HEK293 (cell line): ENCODE measurements around the gene DNAH6.

Experiments
- CTCF ChIA-PET: fragments of 350-600 bp; formaldehyde crosslinking; extraction: SDS; loops from one replicate; lab custom pipeline; 2021; ENCODE audit warnings: antibody characterized with exemption; lab: Yijun Ruan, JAX
- POLR2A ChIA-PET: fragments of 300-600 bp; formaldehyde crosslinking; extraction: SDS; loops from one replicate; lab custom pipeline; 2020; ENCODE audit warnings: antibody characterized with exemption, inconsistent platforms; lab: Yijun Ruan, JAX
- H3K27ac ChIP-seq: fragments of 200-500 bp; sonication (Bioruptor generic); 2 replicates; pipeline ENCODE4 v1.5.1; 2014; ENCODE audit warnings: low read depth, low read length, control low read depth, inconsistent platforms; ENCODE audit errors: extremely low read depth
- H3K36me3 ChIP-seq, 2 experiments: fragments of 200-500 bp in 1 of 2; sonication (Bioruptor generic) in 1 of 2; 1 replicate in 1 of 2; 2 replicates in 1 of 2; pipeline ENCODE4 v1.5.1; 2014 to 2017; ENCODE audit warnings: inconsistent platforms in 2 of 2, low read length in 2 of 2; ENCODE audit not compliant: control insufficient read depth in 2 of 2, insufficient read depth in 1 of 2
- H3K4me1 ChIP-seq: fragments of 200-500 bp; sonication (Bioruptor generic); 2 replicates; pipeline ENCODE4 v1.5.1; 2014; ENCODE audit warnings: mild to moderate bottlenecking, low read length, inconsistent platforms; ENCODE audit not compliant: control insufficient read depth, insufficient read depth
- H3K4me3 ChIP-seq: 2 replicates; pipeline ENCODE4 v1.5.1; 2011; ENCODE audit warnings: low read depth, mild to moderate bottlenecking, control low read depth, low read length, moderate library complexity
- H3K9me3 ChIP-seq: fragments of 200-500 bp; sonication (Bioruptor generic); 2 replicates; pipeline ENCODE4 v1.5.1; 2014; ENCODE audit warnings: low read depth, low read length, inconsistent platforms; ENCODE audit not compliant: control insufficient read depth, insufficient read depth
- BCL11A ChIP-seq: fragments of 450-650 bp; formaldehyde crosslinking; IDR thresholded peaks from 2 replicates; pipeline ENCODE4 v1.5.1; 2016; ENCODE audit warnings: low read depth, missing biosample characterization, missing genetic modification characterization
- KLF9 ChIP-seq: fragments of 450-650 bp; formaldehyde crosslinking; IDR thresholded peaks from 2 replicates; pipeline ENCODE4 v1.5.1; 2016; ENCODE audit warnings: missing biosample characterization, missing genetic modification characterization, low read depth
- REPIN1 ChIP-seq: fragments of 450-650 bp; formaldehyde crosslinking; IDR thresholded peaks from 2 replicates; pipeline ENCODE4 v1.5.1; 2017; ENCODE audit warnings: missing biosample characterization, missing genetic modification characterization, low read depth
- TSHZ1 ChIP-seq: fragments of 450-650 bp; formaldehyde crosslinking; IDR thresholded peaks from 2 replicates; pipeline ENCODE4 v1.5.1; 2016; ENCODE audit warnings: missing biosample characterization, missing genetic modification characterization, borderline replicate concordance
- YY1 ChIP-seq: fragments of 450-650 bp; formaldehyde crosslinking; IDR thresholded peaks from 2 replicates; pipeline ENCODE4 v1.5.1; 2018; ENCODE audit warnings: missing biosample characterization, missing genetic modification characterization
- ZBTB20 ChIP-seq: fragments of 450-650 bp; formaldehyde crosslinking; IDR thresholded peaks from 2 replicates; pipeline ENCODE4 v1.5.1; 2016; ENCODE audit warnings: missing biosample characterization, missing genetic modification characterization
- ZBTB8A ChIP-seq: fragments of 450-650 bp; formaldehyde crosslinking; IDR thresholded peaks from 2 replicates; pipeline ENCODE4 v1.5.1; 2016; ENCODE audit warnings: missing biosample characterization, missing genetic modification characterization
- ZFP37 ChIP-seq: fragments of 450-650 bp; formaldehyde crosslinking; IDR thresholded peaks from 2 replicates; pipeline ENCODE4 v1.5.1; 2016; ENCODE audit warnings: missing biosample characterization, missing genetic modification characterization
- ZNF214 ChIP-seq: fragments of 450-650 bp; formaldehyde crosslinking; IDR thresholded peaks from 2 replicates; pipeline ENCODE4 v1.5.1; 2017; ENCODE audit warnings: missing biosample characterization, mild to moderate bottlenecking, missing genetic modification characterization, borderline replicate concordance
- ZNF239 ChIP-seq: fragments of 450-650 bp; formaldehyde crosslinking; IDR thresholded peaks from 2 replicates; pipeline ENCODE4 v1.5.1; 2016; ENCODE audit warnings: missing biosample characterization, missing genetic modification characterization
- ZNF274 ChIP-seq, 2 experiments: fragments of 200-500 bp in 1 of 2; fragments of 450-650 bp in 1 of 2; sonication (Bioruptor generic) in 1 of 2; formaldehyde crosslinking in 1 of 2; IDR thresholded peaks; 2 replicates each; pipeline versions ENCODE4 v1.5.1 to v1.6.1; 2014 to 2016; ENCODE audit warnings: borderline replicate concordance in 1 of 2, inconsistent platforms in 1 of 2, low read length in 1 of 2, missing biosample characterization in 1 of 2, missing genetic modification characterization in 1 of 2
- ZNF366 ChIP-seq: fragments of 450-650 bp; formaldehyde crosslinking; conservative IDR thresholded peaks from 2 replicates; pipeline ENCODE4 v1.5.1; 2016; ENCODE audit warnings: missing biosample characterization, missing genetic modification characterization
- ZNF394 ChIP-seq: fragments of 450-650 bp; formaldehyde crosslinking; IDR thresholded peaks from 2 replicates; pipeline ENCODE4 v1.5.1; 2016; ENCODE audit warnings: missing biosample characterization, missing genetic modification characterization, mild to moderate bottlenecking, moderate library complexity, borderline replicate concordance
- ZNF404 ChIP-seq: fragments of 450-650 bp; formaldehyde crosslinking; IDR thresholded peaks from 2 replicates; pipeline ENCODE4 v1.5.1; 2017; ENCODE audit warnings: missing biosample characterization, missing genetic modification characterization
- ZNF558 ChIP-seq: fragments of 450-650 bp; formaldehyde crosslinking; IDR thresholded peaks from 2 replicates; pipeline ENCODE4 v1.5.1; 2016; ENCODE audit warnings: missing biosample characterization, missing genetic modification characterization
- ZNF580 ChIP-seq: fragments of 450-650 bp; formaldehyde crosslinking; IDR thresholded peaks from 2 replicates; pipeline ENCODE4 v1.5.1; 2016; ENCODE audit warnings: missing biosample characterization, missing genetic modification characterization
- ZNF704 ChIP-seq: fragments of 450-650 bp; formaldehyde crosslinking; IDR thresholded peaks from 2 replicates; pipeline ENCODE4 v1.5.1; 2016; ENCODE audit warnings: missing biosample characterization, missing genetic modification characterization
- ZSCAN30 ChIP-seq: fragments of 450-650 bp; IDR thresholded peaks from 2 replicates; pipeline ENCODE4 v1.5.1; 2018; ENCODE audit warnings: missing biosample characterization, mild to moderate bottlenecking, missing genetic modification characterization, moderate library complexity
- ZXDB ChIP-seq: fragments of 450-650 bp; formaldehyde crosslinking; IDR thresholded peaks from 2 replicates; pipeline ENCODE4 v1.5.1; 2016; ENCODE audit warnings: missing biosample characterization, missing genetic modification characterization
- TF ChIP-seq, protein P1 (sequence below): fragments of 450-650 bp; formaldehyde crosslinking; IDR thresholded peaks from 2 replicates; pipeline ENCODE4 v1.5.1; 2016; ENCODE audit warnings: missing biosample characterization, missing genetic modification characterization
- TF ChIP-seq, protein P2 (sequence below): fragments of 450-650 bp; formaldehyde crosslinking; IDR thresholded peaks from 2 replicates; pipeline ENCODE4 v1.5.1; 2016; ENCODE audit warnings: missing biosample characterization, missing genetic modification characterization

The DNAH6 gene

DNA sequence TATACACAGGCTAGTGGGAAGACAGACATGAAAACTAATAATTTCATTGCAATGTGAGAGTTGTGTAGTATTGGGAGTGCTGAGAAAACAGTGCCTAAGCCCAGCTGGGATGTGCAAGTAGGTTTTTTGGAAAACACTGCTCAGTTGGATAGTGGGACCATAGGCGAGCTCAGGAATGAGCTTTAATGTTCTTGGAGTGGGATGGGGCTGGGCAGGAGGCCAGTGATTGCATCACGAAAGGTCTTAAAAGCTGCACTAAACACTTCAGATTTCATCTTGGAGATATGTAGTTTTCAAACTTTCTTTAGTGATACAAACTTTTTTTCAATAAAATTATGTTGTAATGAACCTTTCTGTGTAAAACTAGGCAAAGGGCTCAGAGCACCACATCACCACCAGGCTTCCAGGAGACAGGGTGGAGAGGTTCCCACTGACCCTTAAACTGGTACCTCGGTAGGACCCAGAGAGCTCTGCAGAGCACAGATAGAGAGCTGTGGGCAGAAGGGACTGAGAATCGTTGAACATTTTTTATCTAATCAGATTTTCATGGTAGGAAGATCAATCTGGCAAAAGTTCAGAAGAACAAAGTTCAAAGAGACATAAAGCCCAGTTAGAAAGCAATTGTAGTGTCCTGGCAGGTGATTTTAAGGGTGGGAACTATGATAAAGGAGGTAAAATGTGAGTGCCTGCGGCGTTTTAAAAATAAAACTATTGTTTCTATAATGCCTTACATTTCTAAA, 188.4 kb downstream of the DNAH6 start (continued):
- TF ChIP-seq ZNF394 (tag by site-specific recombination) = no peak
- no peak for TF ChIP-seq ZBTB8A (tag by site-specific recombination)
- no peak for TF ChIP-seq BCL11A (tag by site-specific recombination)

- CTCF ChIA-PET = interaction anchor here (0.6 to 0.9 kb wide), 4 partner anchors 8 to 220 kb away, joined by 3 to 4 read pairs (median 4); no protein-coding TSS in a partner anchor
Observed at GRCh38 chr2:84705858-84706257, 189.6 kb downstream of the DNAH6 start.

DNA sequence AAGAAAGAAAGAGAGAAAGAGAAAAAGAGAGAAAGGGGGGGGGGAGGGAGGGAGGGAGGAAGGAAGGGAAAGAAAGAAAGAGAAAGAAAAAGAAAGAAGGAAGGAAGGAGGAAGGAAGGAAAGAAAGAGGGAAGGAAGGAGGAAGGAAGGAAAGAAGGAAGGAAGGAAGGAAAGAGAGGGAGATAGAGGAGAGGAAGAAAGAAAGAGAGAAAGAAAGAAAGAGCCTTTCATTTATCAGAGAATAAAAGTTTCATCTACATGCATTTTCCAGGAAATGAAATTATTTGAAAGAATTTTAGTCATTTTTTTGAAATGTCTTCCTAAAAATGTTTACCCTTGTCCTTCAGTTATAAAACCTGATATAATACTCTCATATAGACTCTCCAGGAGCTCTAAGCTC, 192.1 kb downstream of the DNAH6 start:
- ChIA-PET CTCF (no interaction called here), POLR2A (no interaction called here)
- H3K4me3 ChIP-seq = no peak overlapping the region
- H3K9me3 ChIP-seq = no peaks in the 10 kb centered on the region
- TF ChIP-seq ZNF704 (tag by site-specific recombination) (no peak), ZNF366 (peak; percentile 52; the same call in 1 of the 2 replicates)
- H3K27ac ChIP-seq = no peak overlapping the region
- no peaks in the 10 kb centered on the region for H3K4me1 ChIP-seq
- no peaks in the 10 kb centered on the region for H3K36me3 ChIP-seq

More at GRCh38 chr2:84705858-84706257, 189.6 kb downstream of the DNAH6 start:
- POLR2A ChIA-PET = no interaction called here
- Histone ChIP-seq H3K27ac (no peak overlapping the region), H3K36me3 (no peaks in the 10 kb centered on the region), H3K4me1 (no peaks in the 10 kb centered on the region), H3K4me3 (no peak overlapping the region), H3K9me3 (no peaks in the 10 kb centered on the region)
- TF ChIP-seq ZNF214 (tag by site-specific recombination) (no peak), ZNF558 (tag by site-specific recombination) (no peak), ZNF580 (tag by site-specific recombination) (no peak), KLF9 (tag by site-specific recombination) (no peak), ZBTB20 (tag by site-specific recombination) (no peak), YY1 (tag by site-specific recombination) (no peak), ZXDB (tag by site-specific recombination) (no peak)
- TF ChIP-seq, protein P1, sequence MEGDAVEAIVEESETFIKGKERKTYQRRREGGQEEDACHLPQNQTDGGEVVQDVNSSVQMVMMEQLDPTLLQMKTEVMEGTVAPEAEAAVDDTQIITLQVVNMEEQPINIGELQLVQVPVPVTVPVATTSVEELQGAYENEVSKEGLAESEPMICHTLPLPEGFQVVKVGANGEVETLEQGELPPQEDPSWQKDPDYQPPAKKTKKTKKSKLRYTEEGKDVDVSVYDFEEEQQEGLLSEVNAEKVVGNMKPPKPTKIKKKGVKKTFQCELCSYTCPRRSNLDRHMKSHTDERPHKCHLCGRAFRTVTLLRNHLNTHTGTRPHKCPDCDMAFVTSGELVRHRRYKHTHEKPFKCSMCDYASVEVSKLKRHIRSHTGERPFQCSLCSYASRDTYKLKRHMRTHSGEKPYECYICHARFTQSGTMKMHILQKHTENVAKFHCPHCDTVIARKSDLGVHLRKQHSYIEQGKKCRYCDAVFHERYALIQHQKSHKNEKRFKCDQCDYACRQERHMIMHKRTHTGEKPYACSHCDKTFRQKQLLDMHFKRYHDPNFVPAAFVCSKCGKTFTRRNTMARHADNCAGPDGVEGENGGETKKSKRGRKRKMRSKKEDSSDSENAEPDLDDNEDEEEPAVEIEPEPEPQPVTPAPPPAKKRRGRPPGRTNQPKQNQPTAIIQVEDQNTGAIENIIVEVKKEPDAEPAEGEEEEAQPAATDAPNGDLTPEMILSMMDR (tag by site-specific recombination) = no peak

DNA sequence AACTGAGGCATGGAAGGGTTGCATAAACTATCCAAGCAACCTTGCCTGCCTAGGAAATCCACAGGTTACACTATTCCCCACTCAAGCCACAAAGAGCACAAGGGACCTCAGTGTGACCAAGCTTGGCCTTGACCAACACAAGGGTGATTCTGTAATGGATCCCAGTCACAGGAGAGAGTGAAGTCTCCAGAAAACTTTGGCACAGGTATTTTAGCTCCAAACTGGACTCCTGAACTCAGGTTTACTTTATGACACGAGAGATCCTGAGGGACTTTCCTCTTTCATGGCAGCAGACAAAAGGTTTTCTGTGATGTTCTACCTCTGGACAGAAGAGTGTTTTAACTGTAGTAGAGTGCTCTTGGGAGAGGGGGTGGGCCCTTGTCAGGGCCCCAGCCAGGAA, 195.4 kb downstream of the DNAH6 start:
- ChIA-PET CTCF (no interaction called here), POLR2A (no interaction called here)
- no peak overlapping the region for H3K27ac ChIP-seq
- H3K36me3 ChIP-seq = no peaks in the 10 kb centered on the region
- no peak overlapping the region for H3K4me3 ChIP-seq
- H3K4me1 ChIP-seq = no peaks in the 10 kb centered on the region
- no peaks in the 10 kb centered on the region for H3K9me3 ChIP-seq
- no peak for TF ChIP-seq ZNF239 (tag by site-specific recombination)
- no peak for TF ChIP-seq ZSCAN30 (tag by site-specific recombination)
- no peak for TF ChIP-seq KLF9 (tag by site-specific recombination)
- no peak for TF ChIP-seq REPIN1 (tag by site-specific recombination)
- TF ChIP-seq ZFP37 = no peak
- no peak for TF ChIP-seq ZNF274 (IDR thresholded peaks at IDR 0.05; ENCODE audit: low read length)
- no peak for TF ChIP-seq ZNF274 (tag by site-specific recombination; IDR thresholded peaks at IDR 0.05; ENCODE audit: borderline replicate concordance)
- no peak for TF ChIP-seq ZNF404 (tag by site-specific recombination)
- TF ChIP-seq, protein P2, sequence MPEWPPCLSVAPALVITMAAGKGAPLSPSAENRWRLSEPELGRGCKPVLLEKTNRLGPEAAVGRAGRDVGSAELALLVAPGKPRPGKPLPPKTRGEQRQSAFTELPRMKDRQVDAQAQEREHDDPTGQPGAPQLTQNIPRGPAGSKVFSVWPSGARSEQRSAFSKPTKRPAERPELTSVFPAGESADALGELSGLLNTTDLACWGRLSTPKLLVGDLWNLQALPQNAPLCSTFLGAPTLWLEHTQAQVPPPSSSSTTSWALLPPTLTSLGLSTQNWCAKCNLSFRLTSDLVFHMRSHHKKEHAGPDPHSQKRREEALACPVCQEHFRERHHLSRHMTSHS = no peak
- TF ChIP-seq TSHZ1 (tag by site-specific recombination) = no peak
